Spleen (tissue), 11 donors: ENCODE results near the gene ENO3. TPM values are rescaled to one million over a fixed set of nuclear protein-coding genes. Genes with fewer than 3 reads are reported as not detected.
A peak's percentile ranks its signal among the peaks of the same experiment; 100 is the strongest.

Experiments used
- DNase-seq: peaks from one replicate; pipeline ENCODE4 v3.0.0-alpha.2; 2020
- H3K27ac ChIP-seq, 8 donors: fragments of 200-600 bp; sonication (generic) in 7 of 8; 1 replicate in 4 of 8; 2 replicates in 4 of 8; pipeline versions ENCODE4 v1.5.0 to v1.8.0; 2016 to 2021; ENCODE audit warnings: inconsistent platforms in 4 of 8, mild to moderate bottlenecking in 4 of 8, moderate library complexity in 1 of 8
- H3K27me3 ChIP-seq, 7 donors: fragments of 200-600 bp; sonication (generic) in 6 of 7; replicated peaks in 1 of 7; 1 replicate in 4 of 7; 2 replicates in 3 of 7; pipeline versions ENCODE4 v1.5.0 to v1.8.0; 2016 to 2021; ENCODE audit warnings: inconsistent platforms in 3 of 7, mild to moderate bottlenecking in 1 of 7
- H3K36me3 ChIP-seq, 6 donors: fragments of 200-600 bp; sonication (generic) in 5 of 6; 1 replicate in 4 of 6; 2 replicates in 2 of 6; pipeline versions ENCODE4 v1.5.0 to v1.8.0; 2016 to 2021; ENCODE audit warnings: inconsistent platforms in 2 of 6
- H3K4me1 ChIP-seq, 6 donors: fragments of 200-600 bp; sonication (generic) in 5 of 6; 1 replicate in 3 of 6; 2 replicates in 3 of 6; pipeline versions ENCODE4 v1.5.0 to v1.8.0; 2016 to 2021; ENCODE audit warnings: inconsistent platforms in 3 of 6
- H3K4me3 ChIP-seq, 8 donors: fragments of 200-600 bp; sonication (generic) in 7 of 8; 1 replicate in 4 of 8; 2 replicates in 4 of 8; pipeline versions ENCODE4 v1.5.0 to v1.8.0; 2016 to 2021; ENCODE audit warnings: inconsistent platforms in 4 of 8, mild to moderate bottlenecking in 4 of 8, moderate library complexity in 2 of 8
- H3K9me3 ChIP-seq, 8 donors: fragments of 200-600 bp; sonication (generic) in 7 of 8; 1 replicate in 4 of 8; 2 replicates in 4 of 8; pipeline versions ENCODE4 v1.5.0 to v1.8.0; 2016 to 2021; ENCODE audit warnings: inconsistent platforms in 4 of 8
- CTCF ChIP-seq, 11 experiments: fragments of 200-600 bp in 7 of 11; fragments of 450-650 bp in 4 of 11; sonication (generic) in 4 of 11; IDR thresholded peaks in 8 of 11; conservative IDR thresholded peaks in 3 of 11; 1 replicate in 7 of 11; 2 replicates in 4 of 11; pipeline versions ENCODE4 v1.4.0 to v1.8.0; 2016 to 2021; ENCODE audit warnings: antibody characterized with exemption in 11 of 11, inconsistent platforms in 4 of 11, mild to moderate bottlenecking in 1 of 11
- POLR2A ChIP-seq, 3 donors: fragments of 450-650 bp; IDR thresholded peaks; one replicate each; pipeline ENCODE4 v1.5.1; 2017; ENCODE audit warnings: antibody characterized with exemption in 3 of 3, mild to moderate bottlenecking in 1 of 3
- POLR2AphosphoS5 ChIP-seq, 3 donors: sonication (generic); formaldehyde crosslinking; IDR thresholded peaks; one replicate each; pipeline ENCODE4 v1.5.1; 2017; ENCODE audit warnings: antibody characterized with exemption in 3 of 3
- WGBS, 5 donors: extraction: QIAGEN DNeasy Blood & Tissue Kit in 3 of 5; methylation state at CpG; one replicate each; pipeline versions ENCODE4 v1.1.5 to v1.1.7; 2013 to 2018; 5-methylcytosine and 5-hydroxymethylcytosine counted together
- intact Hi-C: fragments of 100-400 bp; cut with DNase I; formaldehyde crosslinking; loops from one replicate; pipeline ENCODE4 v1.15.0; 2023; ENCODE audit warnings: low total_unique reads
- polyA plus RNA-seq, 3 donors: library from polyadenylated mRNA; stranded (reverse); fragments of 200-250 nt; gene quantifications; one replicate each; pipeline ENCODE4 v1.2.1, GENCODE V29; 2013
- total RNA-seq, 7 donors: library from RNA; depleted of rRNA in 3 of 7; stranded (reverse); fragments of >200 nt in 3 of 7; fragmentation: NEBNext Ultra II Directional in 4 of 7; extraction: Animal tissue kit (Norgen Biotek cat#: 25700) in 4 of 7; gene quantifications; one replicate each; pipeline versions ENCODE4 v1.1.0 to v1.2.1, GENCODE V29; 2016 to 2021
- donor health status: healthy with polysubstance abuse.
- donor health status: DM: no; HTN: no; CAD: no; lungs with moderate emphysema.
- donor health status: DM: no; HTN: no; CAD: no.
- donor health status: Bipolar disorder and iron deficiency.
- donor health status: healthy.
- donor health status: DM: no; HTN: no; CAD: no.
- donor health status: DM: yes; HTN: yes; CAD: no.

ENO3 gene
- total and polyA plus RNA-seq, 10 donors = 3.1 to 23.4 (median 10.2) TPM

- TF ChIP-seq POLR2A (IDR thresholded peaks at IDR 0.05) (no peak), POLR2AphosphoS5 (IDR thresholded peaks at IDR 0.05) (no peak), CTCF (IDR thresholded peaks at IDR 0.05 in 8 of 11, conservative IDR thresholded peaks at IDR 0.05 in 3 of 11) (no peak)
- H3K36me3 ChIP-seq = peaks cover 0 to 65% (median 47%) of the 10 kb centered on the region in 6 donors
- 73 to 82% (median 78%) methylated on average over 13 of the region's 13 CpGs for WGBS, 5 donors
- no peaks in the 10 kb centered on the region for H3K9me3 ChIP-seq
- DNase-seq = no peak
- H3K4me3 ChIP-seq = peak overlapping the region in 1 of 8 donors; percentile 78
- peak overlapping the region; percentile 66 to 99 (median 98) for H3K27ac ChIP-seq
- peaks cover 63 to 84% (median 81%) of the 10 kb centered on the region in 6 donors for H3K4me1 ChIP-seq
- intact Hi-C loops = no loop called here
- no peaks in the 10 kb centered on the region for H3K27me3 ChIP-seq
Measured at GRCh38 chr17:4942760-4943508, 8.0 kb upstream of the ENO3 start.

GRCh38 chr17:4944163-4944553 is 6.8 kb upstream of the ENO3 start:
- TF ChIP-seq POLR2A (IDR thresholded peaks at IDR 0.05) (no peak), POLR2AphosphoS5 (IDR thresholded peaks at IDR 0.05) (peak in 1 of 3 donors; percentile 75)
- Histone ChIP-seq H3K27me3 (no peaks in the 10 kb centered on the region), H3K4me1 (peaks cover 56 to 78% (median 70%) of the 10 kb centered on the region in 6 donors), H3K36me3 (peaks cover 0 to 59% (median 42%) of the 10 kb centered on the region in 6 donors), H3K27ac (peak overlapping the region; percentile 66 to 99 (median 98)), H3K9me3 (no peaks in the 10 kb centered on the region), H3K4me3 (peak overlapping the region in 7 of 8 donors; percentile 10 to 100 (median 97))
- intact Hi-C loops = no loop called here
- DNase-seq = peak; percentile 89
- WGBS, 5 donors = 2 to 13% (median 9%) methylated on average over 3 of the region's 3 CpGs

GRCh38 chr17:4944554-4945175 is 6.3 kb upstream of the ENO3 start:
- Histone ChIP-seq H3K4me3 (peak overlapping the region in 7 of 8 donors; percentile 78 to 100 (median 99)), H3K4me1 (peaks cover 55 to 78% (median 70%) of the 10 kb centered on the region in 6 donors), H3K36me3 (peaks cover 0 to 59% (median 42%) of the 10 kb centered on the region in 6 donors), H3K9me3 (no peaks in the 10 kb centered on the region), H3K27ac (peak overlapping the region; percentile 66 to 99 (median 98)), H3K27me3 (no peaks in the 10 kb centered on the region)
- intact Hi-C loops = no loop called here
- TF ChIP-seq POLR2A (IDR thresholded peaks at IDR 0.05) = no peak
- no peak for TF ChIP-seq CTCF (IDR thresholded peaks at IDR 0.05 in 8 of 11, conservative IDR thresholded peaks at IDR 0.05 in 3 of 11)
- peak in 2 of 3 donors; percentile 70 to 76 for TF ChIP-seq POLR2AphosphoS5 (IDR thresholded peaks at IDR 0.05)
- 20 to 38% (median 31%) methylated on average over 8 of the region's 8 CpGs for WGBS, 5 donors
- DNase-seq = peak; percentile 84

- DNase-seq = peak; percentile 91
- WGBS, 5 donors = 15 to 36% (median 30%) methylated on average over 7 of the region's 7 CpGs
- Histone ChIP-seq H3K27me3 (no peaks in the 10 kb centered on the region), H3K4me3 (peak overlapping the region; percentile 1 to 100 (median 98)), H3K36me3 (peaks cover 0 to 59% (median 42%) of the 10 kb centered on the region in 6 donors), H3K4me1 (peaks cover 56 to 85% (median 72%) of the 10 kb centered on the region in 6 donors), H3K9me3 (no peaks in the 10 kb centered on the region), H3K27ac (peak overlapping the region; percentile 66 to 99 (median 98))
- TF ChIP-seq CTCF (IDR thresholded peaks at IDR 0.05 in 8 of 11, conservative IDR thresholded peaks at IDR 0.05 in 3 of 11) = no peak
- peak in 2 of 3 donors; percentile 34 to 75 for TF ChIP-seq POLR2AphosphoS5 (IDR thresholded peaks at IDR 0.05)
- intact Hi-C loops = no loop called here
Measured at GRCh38 chr17:4945176-4945943, 5.6 kb upstream of the ENO3 start.
